ENCODE data around the gene SP3. TPM values are rescaled to one million over a fixed set of nuclear protein-coding genes. Genes with fewer than 3 reads are reported as not detected.

The SP3 gene
- polyA plus RNA-seq, 2 of the 4 experiments (the other 2 are of a cell fraction) = 40.1 to 83.1 TPM

- TF ChIP-seq SMC3 (IDR thresholded peaks at IDR 0.05) (peak; percentile 59), SREBF2 (IDR thresholded peaks at IDR 0.05) (no peak), ESRRA (IDR thresholded peaks at IDR 0.05; ENCODE audit: borderline replicate concordance, low read length) (no peak), CHD4 (IDR thresholded peaks at IDR 0.05; ENCODE audit: borderline replicate concordance) (no peak), BCL3 (IDR thresholded peaks at IDR 0.05) (no peak), TP53 (CRISPR knock-in tag; IDR thresholded peaks at IDR 0.05) (no peak), REST (IDR thresholded peaks at IDR 0.05) (no peak), RAD21 (conservative IDR thresholded peaks at IDR 0.05 in 1 of 2, IDR thresholded peaks at IDR 0.05 in 1 of 2) (peak; percentile 36 to 58; a peak in 4 of 5 replicates), POLR2AphosphoS2 (conservative IDR thresholded peaks at IDR 0.05; ENCODE audit: low read length) (no peak), EP300 (IDR thresholded peaks at IDR 0.05) (no peak), EHMT2 (IDR thresholded peaks at IDR 0.05; ENCODE audit: low read depth) (no peak), MYC (IDR thresholded peaks at IDR 0.05; ENCODE audit: borderline replicate concordance, low read length) (no peak)
- TF ChIP-seq, protein P1, sequence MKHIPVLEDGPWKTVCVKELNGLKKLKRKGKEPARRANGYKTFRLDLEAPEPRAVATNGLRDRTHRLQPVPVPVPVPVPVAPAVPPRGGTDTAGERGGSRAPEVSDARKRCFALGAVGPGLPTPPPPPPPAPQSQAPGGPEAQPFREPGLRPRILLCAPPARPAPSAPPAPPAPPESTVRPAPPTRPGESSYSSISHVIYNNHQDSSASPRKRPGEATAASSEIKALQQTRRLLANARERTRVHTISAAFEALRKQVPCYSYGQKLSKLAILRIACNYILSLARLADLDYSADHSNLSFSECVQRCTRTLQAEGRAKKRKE (CRISPR knock-in tag; IDR thresholded peaks at IDR 0.05; ENCODE audit: low read depth) = no peak
- TF ChIP-seq, protein P2, sequence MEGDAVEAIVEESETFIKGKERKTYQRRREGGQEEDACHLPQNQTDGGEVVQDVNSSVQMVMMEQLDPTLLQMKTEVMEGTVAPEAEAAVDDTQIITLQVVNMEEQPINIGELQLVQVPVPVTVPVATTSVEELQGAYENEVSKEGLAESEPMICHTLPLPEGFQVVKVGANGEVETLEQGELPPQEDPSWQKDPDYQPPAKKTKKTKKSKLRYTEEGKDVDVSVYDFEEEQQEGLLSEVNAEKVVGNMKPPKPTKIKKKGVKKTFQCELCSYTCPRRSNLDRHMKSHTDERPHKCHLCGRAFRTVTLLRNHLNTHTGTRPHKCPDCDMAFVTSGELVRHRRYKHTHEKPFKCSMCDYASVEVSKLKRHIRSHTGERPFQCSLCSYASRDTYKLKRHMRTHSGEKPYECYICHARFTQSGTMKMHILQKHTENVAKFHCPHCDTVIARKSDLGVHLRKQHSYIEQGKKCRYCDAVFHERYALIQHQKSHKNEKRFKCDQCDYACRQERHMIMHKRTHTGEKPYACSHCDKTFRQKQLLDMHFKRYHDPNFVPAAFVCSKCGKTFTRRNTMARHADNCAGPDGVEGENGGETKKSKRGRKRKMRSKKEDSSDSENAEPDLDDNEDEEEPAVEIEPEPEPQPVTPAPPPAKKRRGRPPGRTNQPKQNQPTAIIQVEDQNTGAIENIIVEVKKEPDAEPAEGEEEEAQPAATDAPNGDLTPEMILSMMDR (IDR thresholded peaks at IDR 0.05) = peak; percentile 39
- FAIRE-seq (no peak), ATAC-seq (peak; percentile 34 to 84; a peak in 4 of 6 replicates), DNase-seq (ENCODE audit: low read depth in 1 of 2, low spot score in 1 of 2) (peak in 1 of 2 experiments; percentile 46)
- Histone ChIP-seq H3K27ac (no peak overlapping the region), H3K4me2 (no peak overlapping the region), H3K4me1 (no peaks in the 10 kb centered on the region), H3K4me3 (no peak overlapping the region), H3K9me3 (peaks cover 15% of the 10 kb centered on the region)
- WGBS (ENCODE audit: missing lambda C conversion rate) = 73% methylated on average over 2 of the region's 2 CpGs
- POLR2A ChIA-PET = interaction anchor here (0.7 kb wide), 1 partner anchor 578 kb away, joined by 3 read pairs; no protein-coding TSS in a partner anchor
- CTCF ChIA-PET = interaction anchor here (0.6 to 0.7 kb wide), 4 partner anchors 28 to 329 kb away, joined by 3 to 5 read pairs (median 4); no protein-coding TSS in a partner anchor
These were observed 81.0 kb downstream of the SP3 start for GRCh38 chr2:173884025-173884802.

DNA sequence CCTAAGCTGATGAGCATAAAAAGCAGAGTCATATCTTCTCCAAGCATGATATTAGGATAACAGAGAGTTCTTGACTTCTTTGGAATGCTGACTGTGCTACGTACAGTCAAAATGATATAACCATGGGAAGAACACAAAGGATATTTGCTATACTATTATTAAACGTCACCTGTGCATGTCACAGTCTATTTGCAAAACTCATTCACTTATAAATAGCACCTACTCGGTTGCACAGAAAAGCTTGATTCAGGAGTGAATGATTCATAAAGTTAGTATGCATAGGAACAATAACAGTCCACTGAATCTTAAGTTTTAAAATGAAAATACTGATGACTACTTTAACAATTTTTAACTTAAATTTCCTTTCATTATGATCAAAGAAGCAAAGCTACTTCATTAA lies 83.3 kb downstream of the SP3 start:
- 45% methylated on average over 3 of the region's 3 CpGs for WGBS (ENCODE audit: missing lambda C conversion rate)
- FAIRE-seq = no peak
- Histone ChIP-seq H3K9me3 (peaks cover 10% of the 10 kb centered on the region; the same call in 2 of the 3 replicates), H3K27ac (no peak overlapping the region), H3K4me1 (no peaks in the 10 kb centered on the region), H3K4me2 (no peak overlapping the region), H3K4me3 (no peak overlapping the region)
- DNase-seq (ENCODE audit: low read depth in 1 of 2, low spot score in 1 of 2) = no peak
- ATAC-seq = no peak
- ChIA-PET POLR2A (no interaction called here), CTCF (no interaction called here)
- TF ChIP-seq MAZ (IDR thresholded peaks at IDR 0.05; ENCODE audit: borderline replicate concordance, low read depth, low read length) (no peak), CBX8 (IDR thresholded peaks at IDR 0.05) (no peak), NR3C1 (IDR thresholded peaks at IDR 0.05) (no peak), HDAC2 (IDR thresholded peaks at IDR 0.05) (no peak)
